Mesenchymal stem cell (in vitro differentiated cells and primary cell): ENCODE results near the gene SPINK4.
A peak's percentile ranks its signal among the peaks of the same experiment; 100 is the strongest.

Source experiments
- DNase-seq: peaks from one replicate; pipeline ENCODE4 v3.0.0-alpha.2; 2013
- H2AFZ ChIP-seq: one replicate; pipeline ENCODE4 v1.6.1; 2013; ENCODE audit warnings: low read depth, mild to moderate bottlenecking, control low read depth, inconsistent platforms, low read length, moderate library complexity
- H2AK5ac ChIP-seq: 2 replicates; pipeline ENCODE4 v1.6.1; 2013; ENCODE audit warnings: low read length, moderate library complexity, mild to moderate bottlenecking, inconsistent platforms; ENCODE audit not compliant: severe bottlenecking
- H2BK120ac ChIP-seq: one replicate; pipeline ENCODE4 v1.6.1; 2013; ENCODE audit warnings: low read depth, mild to moderate bottlenecking, inconsistent platforms, low read length, moderate library complexity
- H2BK12ac ChIP-seq, 2 experiments: one replicate each; pipeline ENCODE4 v1.6.1; 2013; ENCODE audit warnings: inconsistent platforms in 2 of 2, low read length in 2 of 2, mild to moderate bottlenecking in 2 of 2, moderate library complexity in 2 of 2, control low read depth in 1 of 2
- H2BK15ac ChIP-seq: one replicate; pipeline ENCODE4 v1.6.1; 2013; ENCODE audit warnings: mild to moderate bottlenecking, low read depth, inconsistent platforms; ENCODE audit not compliant: poor library complexity, severe bottlenecking
- H2BK5ac ChIP-seq: 2 replicates; pipeline ENCODE4 v1.6.1; 2013; ENCODE audit warnings: low read depth, mild to moderate bottlenecking, low read length, control low read depth, inconsistent platforms; ENCODE audit not compliant: poor library complexity, severe bottlenecking
- H3K14ac ChIP-seq, 2 experiments: one replicate each; pipeline ENCODE4 v1.6.1; 2013; ENCODE audit warnings: inconsistent platforms in 2 of 2, low read length in 2 of 2, control low read depth in 1 of 2, mild to moderate bottlenecking in 1 of 2, moderate library complexity in 1 of 2
- H3K18ac ChIP-seq, 2 experiments: one replicate each; pipeline ENCODE4 v1.6.1; 2013; ENCODE audit warnings: inconsistent platforms in 2 of 2, low read length in 2 of 2, control low read depth in 1 of 2, low read depth in 1 of 2, mild to moderate bottlenecking in 1 of 2
- H3K23ac ChIP-seq, 2 experiments: one replicate each; pipeline ENCODE4 v1.6.1; 2013; ENCODE audit warnings: inconsistent platforms in 2 of 2, low read length in 2 of 2, mild to moderate bottlenecking in 2 of 2, moderate library complexity in 2 of 2, control low read depth in 1 of 2
- H3K27ac ChIP-seq: 2 replicates; pipeline ENCODE4 v1.5.1; 2013; ENCODE audit warnings: mild to moderate bottlenecking, moderate library complexity, low read length, control low read depth, inconsistent platforms; ENCODE audit not compliant: poor library complexity, severe bottlenecking
- H3K27me3 ChIP-seq, 2 experiments: 2 replicates each; pipeline versions ENCODE4 v1.6.1 to v1.7.0; 2013; ENCODE audit warnings: low read length in 2 of 2, mild to moderate bottlenecking in 2 of 2, moderate library complexity in 2 of 2, control low read depth in 1 of 2, inconsistent platforms in 1 of 2; ENCODE audit not compliant: control insufficient read depth in 1 of 2, insufficient read depth in 1 of 2
- H3K36me3 ChIP-seq, 2 experiments: 2 replicates each; pipeline versions ENCODE4 v1.6.1 to v1.7.0; 2013; ENCODE audit warnings: low read length in 2 of 2, control low read depth in 1 of 2, inconsistent platforms in 1 of 2, low read depth in 1 of 2, mild to moderate bottlenecking in 1 of 2; ENCODE audit not compliant: insufficient read depth in 2 of 2, control insufficient read depth in 1 of 2
- H3K4ac ChIP-seq, 2 experiments: one replicate each; pipeline ENCODE4 v1.6.1; 2013; ENCODE audit warnings: inconsistent platforms in 2 of 2, low read length in 2 of 2, mild to moderate bottlenecking in 2 of 2, moderate library complexity in 2 of 2, control low read depth in 1 of 2, low read depth in 1 of 2
- H3K4me1 ChIP-seq: 2 replicates; pipeline ENCODE4 v1.6.1; 2013; ENCODE audit warnings: low read depth, low read length, control low read depth; ENCODE audit not compliant: control insufficient read depth, insufficient read depth
- H3K4me2 ChIP-seq: 2 replicates; pipeline ENCODE4 v1.6.1; 2013; ENCODE audit warnings: low read length, mild to moderate bottlenecking, inconsistent platforms; ENCODE audit not compliant: poor library complexity, severe bottlenecking
- H3K4me3 ChIP-seq, 2 experiments: 2 replicates each; pipeline versions ENCODE4 v1.5.1 to v1.7.0; 2013; ENCODE audit warnings: low read length in 2 of 2, mild to moderate bottlenecking in 2 of 2, control low read depth in 1 of 2, low read depth in 1 of 2; ENCODE audit not compliant: insufficient read depth in 1 of 2
- H3K79me1 ChIP-seq: replicated peaks from 2 replicates; pipeline ENCODE4 v1.6.1; 2013; ENCODE audit warnings: mild to moderate bottlenecking, control low read depth, low read length, inconsistent platforms; ENCODE audit not compliant: poor library complexity, severe bottlenecking
- H3K9ac ChIP-seq: 2 replicates; pipeline ENCODE4 v1.7.0; 2013; ENCODE audit warnings: mild to moderate bottlenecking, low read length, moderate library complexity
- H3K9me3 ChIP-seq: 2 replicates; pipeline ENCODE4 v1.7.0; 2013; ENCODE audit warnings: mild to moderate bottlenecking, low read length; ENCODE audit not compliant: control insufficient read depth
- H4K8ac ChIP-seq: one replicate; pipeline ENCODE4 v1.6.1; 2013; ENCODE audit warnings: inconsistent platforms, mild to moderate bottlenecking, low read length, moderate library complexity
- H4K91ac ChIP-seq: one replicate; pipeline ENCODE4 v1.6.1; 2013; ENCODE audit warnings: mild to moderate bottlenecking, low read length, inconsistent platforms
- WGBS: methylation state at CpG from one replicate; pipeline ENCODE4 v1.1.7; 2013; ENCODE audit warnings: mixed read lengths; 5-methylcytosine and 5-hydroxymethylcytosine counted together

SPINK4 gene

DNA sequence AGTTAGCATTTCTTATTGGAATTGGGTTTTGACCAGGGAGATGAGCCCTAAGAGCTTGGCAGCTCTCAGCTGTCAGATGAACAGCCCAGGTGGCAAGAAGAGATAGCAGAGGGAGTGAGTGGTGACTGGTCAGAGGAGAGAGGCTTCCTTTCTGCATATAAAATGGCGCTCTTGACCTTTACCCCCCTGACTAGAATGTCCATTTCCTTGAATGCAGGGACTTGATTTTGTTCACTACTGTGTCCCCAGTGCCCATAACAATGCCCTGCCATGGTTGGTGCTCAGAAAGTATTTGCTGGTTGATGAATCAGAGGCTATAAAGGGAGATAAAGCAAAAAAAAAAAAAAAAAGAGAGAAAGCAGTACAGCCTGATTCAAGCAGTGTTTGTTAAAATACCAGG is 32.1 kb downstream of the SPINK4 start:
- peaks cover 17 to 94% of the 10 kb centered on the region in 2 experiments for H3K36me3 ChIP-seq
- no peak overlapping the region for H3K18ac ChIP-seq
- H2AFZ ChIP-seq: no peak overlapping the region
- H2BK15ac ChIP-seq: no peak overlapping the region
- no peak overlapping the region for H2BK5ac ChIP-seq
- peaks cover 16% of the 10 kb centered on the region for H3K79me1 ChIP-seq
- H3K9me3 ChIP-seq: no peaks in the 10 kb centered on the region
- no peak overlapping the region for H2AK5ac ChIP-seq
- H3K4me1 ChIP-seq: no peaks in the 10 kb centered on the region
- H4K8ac ChIP-seq: no peak overlapping the region
- H3K4ac ChIP-seq: no peak overlapping the region
- H2BK120ac ChIP-seq: no peak overlapping the region
- H3K4me2 ChIP-seq: no peak overlapping the region
- H2BK12ac ChIP-seq: no peak overlapping the region
- H3K27ac ChIP-seq: no peak overlapping the region
- no peak overlapping the region for H4K91ac ChIP-seq
- no peaks in the 10 kb centered on the region for H3K27me3 ChIP-seq
- no peak overlapping the region for H3K14ac ChIP-seq
- DNase-seq: no peak
- H3K23ac ChIP-seq: no peak overlapping the region
- H3K4me3 ChIP-seq: no peak overlapping the region
- H3K9ac ChIP-seq: no peak overlapping the region
- WGBS: no CpG with 5 or more reads among the region's 1 CpG

DNA sequence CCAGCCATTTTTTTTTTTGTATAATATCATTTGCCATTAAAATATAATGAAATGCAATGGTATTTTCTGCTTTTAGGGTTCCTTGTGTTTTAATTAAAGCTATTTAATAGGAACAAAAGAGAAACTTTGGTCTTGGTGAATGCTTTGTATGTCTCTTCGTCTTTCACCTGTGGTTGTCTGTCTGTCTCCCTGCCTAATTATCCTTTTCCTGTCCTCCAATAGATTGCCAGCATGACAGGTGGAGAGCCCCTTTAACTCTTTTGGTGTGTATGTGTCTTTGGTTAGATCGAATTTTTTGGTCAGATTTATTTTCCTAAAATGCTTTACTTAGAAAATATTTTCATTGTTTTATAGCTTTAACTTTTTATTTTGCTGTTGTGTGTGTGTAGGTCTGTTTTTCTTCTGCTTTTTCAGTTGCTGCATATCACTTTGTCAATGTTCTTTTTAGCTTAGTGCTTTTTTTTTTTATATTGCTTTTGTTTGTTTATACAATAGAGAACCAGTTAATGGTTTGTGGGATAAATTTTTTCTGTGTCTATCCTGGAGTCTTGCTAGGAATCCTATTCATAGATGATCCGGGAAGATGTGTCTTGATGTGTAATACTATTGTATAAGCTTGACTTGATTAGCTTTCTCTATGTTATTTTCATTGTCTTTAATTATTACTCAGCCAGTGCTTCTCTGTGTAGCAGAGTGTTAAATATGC is 33.5 kb downstream of the SPINK4 start:
- Histone ChIP-seq H4K8ac (no peak overlapping the region), H3K4me1 (no peaks in the 10 kb centered on the region), H2BK12ac (no peak overlapping the region), H3K79me1 (peaks cover 11% of the 10 kb centered on the region), H2AK5ac (no peak overlapping the region), H3K23ac (no peak overlapping the region), H2AFZ (no peak overlapping the region), H3K18ac (no peak overlapping the region), H3K9me3 (no peaks in the 10 kb centered on the region), H4K91ac (no peak overlapping the region), H2BK5ac (no peak overlapping the region), H3K27ac (no peak overlapping the region), H3K14ac (no peak overlapping the region), H3K4ac (no peak overlapping the region), H2BK15ac (no peak overlapping the region), H3K4me2 (no peak overlapping the region), H3K4me3 (no peak overlapping the region), H3K36me3 (peaks cover 17 to 94% of the 10 kb centered on the region in 2 experiments), H3K9ac (peak overlapping the region; percentile 16), H2BK120ac (no peak overlapping the region), H3K27me3 (no peaks in the 10 kb centered on the region)
- 80% methylated on average over 1 of the region's 3 CpGs for WGBS
- DNase-seq: no peak

DNA sequence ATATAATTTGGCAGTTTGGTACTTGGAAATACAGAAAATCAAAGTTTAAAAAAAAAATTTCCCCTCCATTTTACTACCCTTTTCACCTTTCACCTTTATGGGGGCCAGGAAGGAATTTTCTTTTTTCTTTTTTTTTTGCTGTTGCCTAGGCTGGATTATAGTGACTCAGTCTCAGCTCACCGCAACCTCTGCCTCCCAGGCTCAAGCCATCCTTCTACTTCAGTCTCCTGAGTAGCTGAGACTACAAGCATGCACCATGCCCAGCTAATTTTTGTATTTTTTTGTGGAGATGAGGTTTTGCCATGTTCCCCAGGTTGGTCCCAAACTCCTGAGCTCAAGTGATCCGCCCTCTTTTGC is 34.0 kb downstream of the SPINK4 start:
- Histone ChIP-seq H3K36me3 (peaks cover 19 to 94% of the 10 kb centered on the region in 2 experiments), H2BK12ac (no peak overlapping the region), H3K27ac (no peak overlapping the region), H3K27me3 (no peaks in the 10 kb centered on the region), H2AFZ (no peak overlapping the region), H3K79me1 (peaks cover 11% of the 10 kb centered on the region), H2BK5ac (no peak overlapping the region), H3K9me3 (no peaks in the 10 kb centered on the region), H3K14ac (no peak overlapping the region), H2BK15ac (no peak overlapping the region), H3K18ac (no peak overlapping the region), H2BK120ac (no peak overlapping the region), H4K8ac (no peak overlapping the region), H3K9ac (peak overlapping the region; percentile 16), H2AK5ac (no peak overlapping the region), H3K4ac (no peak overlapping the region), H3K4me2 (no peak overlapping the region), H3K4me3 (no peak overlapping the region), H3K23ac (no peak overlapping the region), H4K91ac (no peak overlapping the region), H3K4me1 (no peaks in the 10 kb centered on the region)
- WGBS: 100% methylated on average over 1 of the region's 2 CpGs
- DNase-seq: no peak

DNA sequence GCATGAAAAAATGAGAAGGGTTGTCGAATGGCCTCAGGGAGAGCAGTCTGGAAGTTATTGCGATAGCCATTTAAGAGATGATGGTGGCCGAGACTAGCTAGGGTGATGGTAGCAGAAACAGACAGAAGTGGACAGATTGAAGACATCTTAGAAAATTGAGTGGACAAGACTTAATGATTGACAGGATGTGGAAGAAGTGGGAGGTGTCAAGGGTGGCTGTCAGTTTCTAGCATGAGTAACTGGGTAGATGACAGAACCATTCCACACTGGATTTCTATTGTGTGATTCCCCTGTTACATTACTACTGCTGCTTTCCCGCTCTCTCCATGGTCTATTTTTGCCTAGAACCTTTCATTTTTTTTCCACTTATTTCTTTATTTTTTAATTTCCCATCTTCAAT is 37.5 kb downstream of the SPINK4 start:
- H4K91ac ChIP-seq: no peak overlapping the region
- no peak overlapping the region for H3K27ac ChIP-seq
- H3K4me2 ChIP-seq: no peak overlapping the region
- no peak overlapping the region for H3K4me3 ChIP-seq
- no peak overlapping the region for H2BK120ac ChIP-seq
- no peak overlapping the region for H2AK5ac ChIP-seq
- no peak overlapping the region for H3K4ac ChIP-seq
- H3K27me3 ChIP-seq: no peaks in the 10 kb centered on the region
- no peak overlapping the region for H2BK15ac ChIP-seq
- no peaks in the 10 kb centered on the region for H3K4me1 ChIP-seq
- H3K36me3 ChIP-seq: peaks cover 26 to 94% of the 10 kb centered on the region in 2 experiments
- H3K9me3 ChIP-seq: no peaks in the 10 kb centered on the region
- H4K8ac ChIP-seq: no peak overlapping the region
- H2AFZ ChIP-seq: no peak overlapping the region
- H3K9ac ChIP-seq: no peak overlapping the region
- H3K14ac ChIP-seq: no peak overlapping the region
- no peak overlapping the region for H3K23ac ChIP-seq
- WGBS: 96% methylated on average over 4 of the region's 4 CpGs
- no peak overlapping the region for H2BK12ac ChIP-seq
- H2BK5ac ChIP-seq: no peak overlapping the region
- DNase-seq: no peak
- no peak overlapping the region for H3K18ac ChIP-seq
- peaks cover 11% of the 10 kb centered on the region for H3K79me1 ChIP-seq
